IPS DF 6.9 (cell line): ENCODE measurements around the gene SUPT6H.

ENCODE experiments used
- DNase-seq: peaks from one replicate; pipeline ENCODE4 v3.0.0-alpha.2; 2013; ENCODE audit warnings: low read depth, low spot score
- H3K27ac ChIP-seq: one replicate; pipeline ENCODE4 v1.5.1; 2013; ENCODE audit warnings: low read length, control low read depth
- H3K27me3 ChIP-seq: 2 replicates; pipeline ENCODE4 v1.6.1; 2013; ENCODE audit warnings: mild to moderate bottlenecking, low read length; ENCODE audit not compliant: control insufficient read depth, insufficient read depth
- H3K36me3 ChIP-seq: 2 replicates; pipeline ENCODE4 v1.6.1; 2013; ENCODE audit warnings: low read length; ENCODE audit not compliant: control insufficient read depth, insufficient read depth
- H3K4me1 ChIP-seq: 2 replicates; pipeline ENCODE4 v1.6.1; 2013; ENCODE audit warnings: low read length; ENCODE audit not compliant: control insufficient read depth, insufficient read depth
- H3K4me3 ChIP-seq: 2 replicates; pipeline ENCODE4 v1.5.1; 2013; ENCODE audit warnings: mild to moderate bottlenecking, low read length
- H3K9me3 ChIP-seq: 2 replicates; pipeline ENCODE4 v1.6.1; 2013; ENCODE audit warnings: low read length, inconsistent platforms; ENCODE audit not compliant: control insufficient read depth, insufficient read depth
- WGBS: extraction: QIAGEN DNeasy Blood & Tissue Kit; methylation state at CpG from one replicate; pipeline ENCODE4 v1.1.7; 2013; ENCODE audit warnings: mixed read lengths, missing lambda C conversion rate; ENCODE audit not compliant: insufficient read length, insufficient coverage; 5-methylcytosine and 5-hydroxymethylcytosine counted together

The SUPT6H gene

GRCh38 chr17:28747051-28747691 is 85.2 kb downstream of the SUPT6H start:
- no peaks in the 10 kb centered on the region for H3K27me3 ChIP-seq
- H3K4me1 ChIP-seq: peaks cover 15% of the 10 kb centered on the region
- DNase-seq: no peak
- WGBS: no CpG with 5 or more reads among the region's 7 CpGs
- H3K36me3 ChIP-seq: peaks cover 35% of the 10 kb centered on the region
- no peaks in the 10 kb centered on the region for H3K9me3 ChIP-seq
- H3K4me3 ChIP-seq: no peak overlapping the region
- no peak overlapping the region for H3K27ac ChIP-seq

GRCh38 chr17:28747801-28748750 is 86.1 kb downstream of the SUPT6H start:
- H3K36me3 ChIP-seq: peaks cover 35% of the 10 kb centered on the region
- no peak overlapping the region for H3K27ac ChIP-seq
- peaks cover 15% of the 10 kb centered on the region for H3K4me1 ChIP-seq
- no peak for DNase-seq
- no peaks in the 10 kb centered on the region for H3K27me3 ChIP-seq
- no CpG with 5 or more reads among the region's 18 CpGs for WGBS
- H3K9me3 ChIP-seq: no peaks in the 10 kb centered on the region
- H3K4me3 ChIP-seq: no peak overlapping the region

GRCh38 chr17:28748852-28749515 is 87.0 kb downstream of the SUPT6H start:
- no peak overlapping the region for H3K27ac ChIP-seq
- peaks cover 15% of the 10 kb centered on the region for H3K4me1 ChIP-seq
- H3K36me3 ChIP-seq: peaks cover 35% of the 10 kb centered on the region

GRCh38 chr17:28749516-28750177 is 87.6 kb downstream of the SUPT6H start:
- Histone ChIP-seq H3K27ac (no peak overlapping the region), H3K4me1 (peaks cover 15% of the 10 kb centered on the region), H3K36me3 (peaks cover 35% of the 10 kb centered on the region), H3K27me3 (no peaks in the 10 kb centered on the region), H3K9me3 (no peaks in the 10 kb centered on the region), H3K4me3 (no peak overlapping the region)
- whole genome bisulfite sequencing: no CpG with 5 or more reads among the region's 11 CpGs
- no peak for DNase-seq

More at GRCh38 chr17:28748852-28749515, 87.0 kb downstream of the SUPT6H start:
- Histone ChIP-seq H3K27me3 (no peaks in the 10 kb centered on the region), H3K4me3 (no peak overlapping the region), H3K9me3 (no peaks in the 10 kb centered on the region)
- no CpG with 5 or more reads among the region's 18 CpGs for WGBS
- no peak for DNase-seq

- Histone ChIP-seq H3K27ac (no peak overlapping the region), H3K4me1 (peaks cover 15% of the 10 kb centered on the region), H3K36me3 (peaks cover 35% of the 10 kb centered on the region), H3K9me3 (no peaks in the 10 kb centered on the region), H3K4me3 (no peak overlapping the region), H3K27me3 (no peaks in the 10 kb centered on the region)
- no CpG with 5 or more reads among the region's 20 CpGs for WGBS
- DNase-seq: no peak
Measured at GRCh38 chr17:28750178-28751047, 88.4 kb downstream of the SUPT6H start.

GRCh38 chr17:28751600-28752366 is 89.8 kb downstream of the SUPT6H start:
- Histone ChIP-seq H3K9me3 (no peaks in the 10 kb centered on the region), H3K4me1 (peaks cover 5% of the 10 kb centered on the region), H3K36me3 (peaks cover 32% of the 10 kb centered on the region), H3K27ac (no peak overlapping the region), H3K4me3 (no peak overlapping the region), H3K27me3 (no peaks in the 10 kb centered on the region)
- no peak for DNase-seq
- WGBS: no CpG with 5 or more reads among the region's 10 CpGs
